Upper lobe of left lung (tissue), 4 donors: ENCODE measurements around the gene EHD4.

Source experiments
- CTCF ChIP-seq, 6 experiments: fragments of 450-650 bp in 4 of 6; fragments of 200-600 bp in 2 of 6; sonication (generic) in 2 of 6; IDR thresholded peaks; one replicate each; pipeline ENCODE4 v1.5.1; 2016 to 2019; ENCODE audit warnings: antibody characterized with exemption in 6 of 6
- EP300 ChIP-seq, 4 donors: sonication (generic); formaldehyde crosslinking; IDR thresholded peaks; one replicate each; pipeline ENCODE4 v1.5.1; 2017; ENCODE audit warnings: antibody characterized with exemption in 4 of 4, control low read depth in 2 of 4
- POLR2A ChIP-seq, 4 donors: fragments of 450-650 bp; IDR thresholded peaks; one replicate each; pipeline ENCODE4 v1.5.1; 2016 to 2017; ENCODE audit warnings: antibody characterized with exemption in 4 of 4, mild to moderate bottlenecking in 2 of 4
- POLR2AphosphoS5 ChIP-seq, 2 donors: sonication (generic); formaldehyde crosslinking; IDR thresholded peaks; one replicate each; pipeline ENCODE4 v1.5.1; 2017; ENCODE audit warnings: antibody characterized with exemption in 2 of 2

GRCh38 chr15:42018306-42019224 is 46.2 kb upstream of the EHD4 start:
- TF ChIP-seq CTCF (IDR thresholded peaks at IDR 0.05) = no peak
- TF ChIP-seq POLR2A (IDR thresholded peaks at IDR 0.05) = no peak
- TF ChIP-seq POLR2AphosphoS5 (IDR thresholded peaks at IDR 0.05) = no peak
- no peak for TF ChIP-seq EP300 (IDR thresholded peaks at IDR 0.05)
